ENCODE results near the gene TERB1. TPM values are rescaled to one million over a fixed set of nuclear protein-coding genes. Genes with fewer than 3 reads are reported as not detected.

TERB1 gene
- total and polyA plus RNA-seq, 2 of the 13 experiments (the other 11 are each of a cell fraction or from before 2014, with no cell fraction given): not detected

GRCh38 chr16:66717776-66718175, 83.6 kb downstream of the TERB1 start:
- Histone ChIP-seq H3K9ac (ENCODE audit: insufficient read depth, low read depth, low read length) (no peak overlapping the region), H3K4me2 (ENCODE audit: low read depth, low read length) (no peak overlapping the region), H3K27me3 (ENCODE audit: control insufficient read depth in 1 of 2, insufficient read depth in 2 of 2, low read length in 2 of 2) (no peaks in the 10 kb centered on the region; a peak in 2 of 5 replicates), H3K36me3 (replicated peaks in 1 of 2; ENCODE audit: control insufficient read depth in 1 of 2, insufficient read depth in 2 of 2, low read length in 2 of 2) (peaks cover 2 to 12% of the 10 kb centered on the region in 2 experiments; a peak in 4 of 5 replicates), H2AFZ (ENCODE audit: low read length) (no peak overlapping the region), H4K20me1 (ENCODE audit: insufficient read depth, low read length) (no peaks in the 10 kb centered on the region), H3K9me3 (ENCODE audit: low read length) (no peaks in the 10 kb centered on the region), H3K79me2 (ENCODE audit: insufficient read depth, low read length) (no peaks in the 10 kb centered on the region), H3K4me1 (ENCODE audit: insufficient read depth, low read length) (peaks cover 16% of the 10 kb centered on the region), H3K4me3 (replicated peaks in 1 of 3; ENCODE audit: insufficient read depth in 1 of 3, low read depth in 2 of 3, low read length in 3 of 3) (no peak overlapping the region), H3K27ac (ENCODE audit: extremely low read length, insufficient read depth, low read length) (no peak overlapping the region)
- DNase-seq (ENCODE audit: low spot score): no peak
- CTCF ChIA-PET (ENCODE audit: low intra/inter-chr PET ratio, low total read pairs): interaction anchor here (1.3 kb wide), 1 partner anchor 150 kb away, joined by 5 read pairs; no protein-coding TSS in a partner anchor
- no peak for FAIRE-seq
- in situ Hi-C loops (cut with HindIII; ENCODE audit: extremely low pct_ligation_motif_present, low pct_unique_long_range_greater_than_20kb): no loop called here
- peak; percentile 18; the same call in 2 of the 3 replicates for ATAC-seq
- WGBS (ENCODE audit: low lambda C conversion rate): 94% methylated on average over 4 of the region's 4 CpGs
- BruUV-seq (replicated peaks): no TSS peak
- POLR2A ChIA-PET: no interaction called here
- no peak for TF ChIP-seq ZSCAN5A (CRISPR knock-in tag; IDR thresholded peaks at IDR 0.05; ENCODE audit: borderline replicate concordance)
- no peak for TF ChIP-seq RXRA (CRISPR knock-in tag; IDR thresholded peaks at IDR 0.05)
- no peak for TF ChIP-seq HNF1B (CRISPR knock-in tag; IDR thresholded peaks at IDR 0.05)
- no peak for TF ChIP-seq ATF1 (CRISPR knock-in tag; IDR thresholded peaks at IDR 0.05)
- TF ChIP-seq ZNF646 (CRISPR knock-in tag; IDR thresholded peaks at IDR 0.05): no peak
- TF ChIP-seq ZNF331 (CRISPR knock-in tag; IDR thresholded peaks at IDR 0.05): no peak
- no peak for TF ChIP-seq HNRNPK (IDR thresholded peaks at IDR 0.05; ENCODE audit: low read depth, low read length, poor library complexity, severe bottlenecking)
- no peak for TF ChIP-seq ARNT2 (CRISPR knock-in tag; IDR thresholded peaks at IDR 0.05; ENCODE audit: low read depth)
- TF ChIP-seq SSRP1 (CRISPR knock-in tag; IDR thresholded peaks at IDR 0.05): no peak
- no peak for TF ChIP-seq REXO4 (CRISPR knock-in tag; IDR thresholded peaks at IDR 0.05; ENCODE audit: borderline replicate concordance)
- TF ChIP-seq JUND (CRISPR knock-in tag; IDR thresholded peaks at IDR 0.05): no peak
- intact Hi-C loops (cut with micrococcal nuclease; ENCODE audit: unreplicated experiment): no loop called here
